SJSA1 (cell line): ENCODE measurements around the gene FRK. TPM values are rescaled to one million over a fixed set of nuclear protein-coding genes. Genes with fewer than 3 reads are reported as not detected.
A peak's percentile ranks its signal among the peaks of the same experiment; 100 is the strongest.

ENCODE experiments used
- DNase-seq, 2 experiments: peaks; one replicate each; pipeline ENCODE4 v3.0.0-alpha.2; 2015 to 2020; ENCODE audit warnings: low spot score in 2 of 2, low read depth in 1 of 2
- H3K27ac ChIP-seq: fragments of 250-450 bp; sonication (Bioruptor Pico); 2 replicates; pipeline ENCODE4 v1.5.1; 2020; ENCODE audit warnings: mild to moderate bottlenecking, moderate library complexity
- H3K27me3 ChIP-seq: fragments of 250-450 bp; sonication (Bioruptor Pico); replicated peaks from 2 replicates; pipeline ENCODE4 v1.5.1; 2020; ENCODE audit warnings: mild to moderate bottlenecking, moderate library complexity
- H3K36me3 ChIP-seq: fragments of 250-450 bp; sonication (Bioruptor Pico); 2 replicates; pipeline ENCODE4 v1.5.1; 2020; ENCODE audit warnings: mild to moderate bottlenecking
- H3K4me1 ChIP-seq: fragments of 250-450 bp; sonication (Bioruptor Pico); replicated peaks from 2 replicates; pipeline ENCODE4 v1.6.1; 2021; ENCODE audit warnings: mild to moderate bottlenecking
- H3K4me3 ChIP-seq: fragments of 250-450 bp; sonication (Bioruptor Pico); 2 replicates; pipeline ENCODE4 v1.5.1; 2020; ENCODE audit warnings: mild to moderate bottlenecking
- H3K9me3 ChIP-seq: fragments of 250-450 bp; sonication (Bioruptor Pico); replicated peaks from 2 replicates; pipeline ENCODE4 v1.5.1; 2020; ENCODE audit warnings: mild to moderate bottlenecking
- total RNA-seq: library from RNA; depleted of rRNA; stranded (reverse); fragments of >200 nt; shearing (Covaris generic); gene quantifications from 2 replicates; pipeline ENCODE4 v1.2.3, GENCODE V29; 2014

The FRK gene
- total RNA-seq, 1 experiment from 2014 or later = 0.66 TPM

DNA sequence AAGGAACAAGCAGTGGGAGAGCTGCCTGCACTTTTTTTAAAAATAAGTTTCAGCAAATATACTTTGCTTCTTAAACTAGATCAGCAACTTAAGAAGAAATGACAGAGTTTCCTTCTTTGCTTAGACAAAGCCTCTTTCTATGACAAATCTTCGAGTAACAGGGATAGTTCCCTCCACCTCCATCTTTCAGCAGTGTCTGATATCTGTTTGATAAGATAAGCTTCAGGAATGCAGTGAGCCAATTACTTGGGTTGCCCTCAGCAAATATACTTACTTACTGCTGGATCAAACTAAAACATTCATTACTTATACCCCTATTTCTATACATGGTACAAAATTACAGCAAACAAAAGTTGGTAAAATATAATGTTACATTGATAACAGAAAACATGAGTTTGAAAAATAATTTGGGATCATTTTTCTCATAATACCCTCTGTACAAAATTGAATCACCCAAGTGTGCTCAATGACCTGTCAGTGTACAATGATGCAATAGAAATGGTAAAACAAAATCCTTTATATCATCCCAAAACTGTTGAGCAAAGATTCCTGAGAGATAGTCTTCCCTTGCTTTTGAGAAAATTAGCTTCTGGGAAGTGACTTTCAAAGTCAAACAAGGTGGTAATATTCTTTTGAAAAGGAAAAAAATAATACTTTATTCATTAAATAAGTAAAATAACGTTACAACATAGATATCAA lies 24.5 kb downstream of the FRK start:
- no peaks in the 10 kb centered on the region; the same call in 1 of the 2 replicates for H3K4me1 ChIP-seq
- H3K27ac ChIP-seq = no peak overlapping the region
- no peak for DNase-seq
- no peaks in the 10 kb centered on the region; the same call in 1 of the 2 replicates for H3K27me3 ChIP-seq
- no peak overlapping the region for H3K4me3 ChIP-seq
- no peaks in the 10 kb centered on the region for H3K36me3 ChIP-seq
- H3K9me3 ChIP-seq = no peaks in the 10 kb centered on the region

GRCh38 chr6:116035616-116036015 lies 25.1 kb downstream of the FRK start:
- H3K4me3 ChIP-seq = no peak overlapping the region
- no peaks in the 10 kb centered on the region for H3K9me3 ChIP-seq
- H3K27ac ChIP-seq = no peak overlapping the region
- no peaks in the 10 kb centered on the region; the same call in 1 of the 2 replicates for H3K4me1 ChIP-seq
- H3K27me3 ChIP-seq = no peaks in the 10 kb centered on the region
- DNase-seq = no peak
- H3K36me3 ChIP-seq = no peaks in the 10 kb centered on the region

GRCh38 chr6:116034327-116034726 lies 26.4 kb downstream of the FRK start:
- Histone ChIP-seq H3K27me3 (no peaks in the 10 kb centered on the region), H3K4me1 (no peaks in the 10 kb centered on the region; the same call in 1 of the 2 replicates), H3K36me3 (no peaks in the 10 kb centered on the region), H3K4me3 (no peak overlapping the region), H3K27ac (no peak overlapping the region; the same call in 1 of the 2 replicates), H3K9me3 (no peaks in the 10 kb centered on the region)
- DNase-seq = peak in 1 of 2 experiments; percentile 26

- no peaks in the 10 kb centered on the region for H3K9me3 ChIP-seq
- no peaks in the 10 kb centered on the region; the same call in 1 of the 2 replicates for H3K4me1 ChIP-seq
- no peaks in the 10 kb centered on the region for H3K36me3 ChIP-seq
- no peak overlapping the region for H3K27ac ChIP-seq
- DNase-seq = no peak
- H3K27me3 ChIP-seq = no peaks in the 10 kb centered on the region
- no peak overlapping the region for H3K4me3 ChIP-seq
Measured at GRCh38 chr6:116033687-116034303, 26.9 kb downstream of the FRK start.

DNA sequence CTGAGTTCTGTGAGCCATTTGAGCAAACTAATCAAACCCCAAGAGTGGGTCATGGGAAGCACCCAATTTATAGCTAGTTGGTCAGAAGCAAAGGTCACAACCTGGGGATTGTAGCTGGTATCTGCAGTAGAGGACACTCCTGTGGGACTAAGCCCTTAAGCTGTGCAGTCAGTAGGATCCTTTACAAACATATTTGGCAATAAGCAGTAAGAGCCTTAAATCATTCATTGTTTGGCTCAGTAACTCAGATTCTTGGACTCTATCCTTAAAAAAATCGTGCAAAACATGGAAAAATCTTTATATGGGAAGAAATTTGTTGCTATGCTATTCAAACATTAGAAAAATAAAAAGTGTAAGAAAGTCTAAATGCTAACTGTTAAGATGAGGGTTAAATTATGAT lies 29.9 kb downstream of the FRK start:
- no peak overlapping the region for H3K4me3 ChIP-seq
- DNase-seq = no peak
- no peaks in the 10 kb centered on the region for H3K9me3 ChIP-seq
- H3K4me1 ChIP-seq = no peaks in the 10 kb centered on the region; the same call in 1 of the 2 replicates
- H3K36me3 ChIP-seq = no peaks in the 10 kb centered on the region
- no peak overlapping the region for H3K27ac ChIP-seq
- H3K27me3 ChIP-seq = no peaks in the 10 kb centered on the region

GRCh38 chr6:116029535-116029934 lies 31.2 kb downstream of the FRK start:
- Histone ChIP-seq H3K27ac (no peak overlapping the region), H3K27me3 (no peaks in the 10 kb centered on the region), H3K36me3 (no peaks in the 10 kb centered on the region), H3K9me3 (no peaks in the 10 kb centered on the region), H3K4me1 (no peaks in the 10 kb centered on the region; the same call in 1 of the 2 replicates), H3K4me3 (no peak overlapping the region)
- DNase-seq = no peak

DNA sequence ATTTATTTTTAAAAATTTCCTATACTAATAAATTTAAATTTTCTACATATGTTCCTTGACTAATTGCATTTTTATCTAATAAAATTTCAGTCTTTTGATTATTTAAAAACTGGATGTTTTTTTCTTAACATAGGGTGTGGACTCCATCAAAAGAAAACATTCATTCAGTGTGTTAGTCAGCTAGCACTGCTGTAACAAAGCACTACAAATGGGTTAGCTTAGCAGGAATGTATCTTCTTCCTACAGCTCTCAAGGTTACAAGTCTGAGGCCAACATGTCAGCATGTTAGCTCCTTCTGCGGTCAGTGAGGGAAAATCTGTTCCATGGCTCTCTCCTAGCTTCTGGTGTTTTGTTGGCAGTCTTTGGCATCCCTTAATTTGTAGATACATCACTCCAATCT lies 32.5 kb downstream of the FRK start:
- Histone ChIP-seq H3K4me1 (no peaks in the 10 kb centered on the region), H3K9me3 (no peaks in the 10 kb centered on the region), H3K27me3 (no peaks in the 10 kb centered on the region), H3K27ac (no peak overlapping the region), H3K36me3 (no peaks in the 10 kb centered on the region), H3K4me3 (no peak overlapping the region)
- no peak for DNase-seq

DNA sequence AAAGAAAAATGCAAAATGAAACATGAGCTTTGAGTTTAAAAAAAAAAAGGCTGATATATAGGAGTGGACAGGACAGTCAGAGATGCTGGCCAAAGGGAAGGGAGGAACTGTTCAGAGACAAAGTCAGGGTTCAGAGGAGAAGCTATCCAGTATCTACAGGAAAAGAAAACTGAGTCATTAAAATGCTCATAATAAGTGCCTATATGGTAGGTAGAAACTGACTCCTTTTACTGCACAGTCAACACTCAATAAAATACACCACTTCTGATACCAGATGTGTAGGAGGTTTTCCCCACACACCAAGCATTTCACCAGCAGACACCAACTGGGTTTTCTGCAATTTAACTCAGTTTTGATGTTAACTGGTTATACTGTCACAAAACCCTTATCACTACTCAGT lies 32.9 kb downstream of the FRK start:
- Histone ChIP-seq H3K27me3 (no peaks in the 10 kb centered on the region), H3K4me1 (no peaks in the 10 kb centered on the region), H3K36me3 (no peaks in the 10 kb centered on the region), H3K27ac (no peak overlapping the region), H3K9me3 (no peaks in the 10 kb centered on the region), H3K4me3 (no peak overlapping the region)
- DNase-seq = no peak

DNA sequence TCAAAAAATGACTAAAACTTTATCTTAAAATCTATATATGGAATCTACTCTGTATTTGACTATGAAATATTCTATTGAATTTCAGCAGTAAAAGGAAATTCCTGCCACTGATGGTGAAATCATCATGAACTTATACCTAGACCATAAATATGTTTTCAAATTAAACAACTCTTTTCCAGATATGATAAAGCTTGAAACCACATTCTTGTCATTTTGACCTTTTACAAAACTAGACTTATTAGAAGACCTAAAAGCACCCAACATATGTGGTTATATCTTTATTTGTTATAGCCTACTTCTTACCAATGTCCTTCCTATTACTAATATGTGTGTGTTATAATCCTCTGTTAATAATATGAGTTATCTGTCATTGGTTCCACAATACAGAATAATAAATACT lies 35.3 kb downstream of the FRK start:
- no peaks in the 10 kb centered on the region for H3K27me3 ChIP-seq

GRCh38 chr6:116022841-116023445 lies 37.7 kb downstream of the FRK start:
- H3K4me3 ChIP-seq = no peak overlapping the region
- no peaks in the 10 kb centered on the region for H3K27me3 ChIP-seq
- DNase-seq = no peak
- no peak overlapping the region for H3K27ac ChIP-seq
- no peaks in the 10 kb centered on the region for H3K36me3 ChIP-seq
- no peaks in the 10 kb centered on the region for H3K9me3 ChIP-seq
- peaks cover 4% of the 10 kb centered on the region; the same call in 1 of the 2 replicates for H3K4me1 ChIP-seq

More for the DNA sequence above, 35.3 kb downstream of the FRK start:
- Histone ChIP-seq H3K4me1 (no peaks in the 10 kb centered on the region), H3K27ac (no peak overlapping the region), H3K4me3 (no peak overlapping the region), H3K9me3 (no peaks in the 10 kb centered on the region), H3K36me3 (no peaks in the 10 kb centered on the region)
- DNase-seq = no peak

DNA sequence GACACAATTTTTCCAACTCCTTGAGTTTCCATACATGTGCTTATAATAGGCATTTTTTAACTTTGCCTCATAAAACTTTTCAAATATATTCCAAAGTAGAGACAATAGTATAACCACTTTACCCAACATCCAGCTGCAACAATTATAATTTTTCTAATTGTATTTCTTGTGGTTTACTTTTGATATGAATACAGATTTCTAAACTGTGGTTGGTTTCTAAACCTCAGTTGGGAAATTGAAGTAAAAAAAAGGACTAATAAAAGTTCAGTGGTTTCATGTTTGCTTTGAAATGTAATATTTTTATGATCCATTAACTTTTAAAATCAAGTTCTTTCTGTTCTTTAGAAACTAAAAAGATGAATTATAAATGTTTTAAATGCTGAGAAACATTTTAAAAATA lies 40.0 kb downstream of the FRK start:
- no peak overlapping the region for H3K4me3 ChIP-seq
- H3K36me3 ChIP-seq = no peaks in the 10 kb centered on the region
- no peak for DNase-seq
- H3K9me3 ChIP-seq = no peaks in the 10 kb centered on the region
- no peak overlapping the region for H3K27ac ChIP-seq
- no peaks in the 10 kb centered on the region for H3K27me3 ChIP-seq
- H3K4me1 ChIP-seq = peaks cover 16% of the 10 kb centered on the region

DNA sequence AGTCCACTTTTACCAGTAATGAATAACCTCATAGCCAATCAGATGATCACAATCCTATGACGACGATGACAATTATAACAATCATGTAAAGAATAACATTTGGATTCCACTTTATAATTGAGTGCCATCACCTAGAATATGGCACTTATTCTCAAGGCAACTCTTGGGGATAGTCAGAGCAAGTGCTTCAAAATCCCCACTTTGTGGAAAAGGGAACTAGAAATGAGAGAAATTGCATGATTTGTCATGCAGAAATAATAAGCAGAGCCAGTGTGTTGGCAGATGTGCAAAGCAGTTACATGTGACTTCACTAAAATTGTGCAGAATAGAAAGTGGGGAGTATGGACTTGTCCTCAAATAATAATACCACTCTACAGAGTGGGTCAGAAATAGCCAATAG lies 41.3 kb downstream of the FRK start:
- no peak for DNase-seq
- no peak overlapping the region for H3K4me3 ChIP-seq
- H3K27me3 ChIP-seq = no peaks in the 10 kb centered on the region
- peaks cover 16% of the 10 kb centered on the region for H3K4me1 ChIP-seq
- no peak overlapping the region for H3K27ac ChIP-seq
- H3K9me3 ChIP-seq = no peaks in the 10 kb centered on the region
- H3K36me3 ChIP-seq = no peaks in the 10 kb centered on the region

GRCh38 chr6:116018976-116019375 lies 41.7 kb downstream of the FRK start:
- H3K9me3 ChIP-seq = no peaks in the 10 kb centered on the region
- no peaks in the 10 kb centered on the region for H3K36me3 ChIP-seq
- no peaks in the 10 kb centered on the region for H3K27me3 ChIP-seq
- no peak for DNase-seq
- H3K27ac ChIP-seq = no peak overlapping the region
- H3K4me3 ChIP-seq = no peak overlapping the region
- H3K4me1 ChIP-seq = peaks cover 16% of the 10 kb centered on the region

DNA sequence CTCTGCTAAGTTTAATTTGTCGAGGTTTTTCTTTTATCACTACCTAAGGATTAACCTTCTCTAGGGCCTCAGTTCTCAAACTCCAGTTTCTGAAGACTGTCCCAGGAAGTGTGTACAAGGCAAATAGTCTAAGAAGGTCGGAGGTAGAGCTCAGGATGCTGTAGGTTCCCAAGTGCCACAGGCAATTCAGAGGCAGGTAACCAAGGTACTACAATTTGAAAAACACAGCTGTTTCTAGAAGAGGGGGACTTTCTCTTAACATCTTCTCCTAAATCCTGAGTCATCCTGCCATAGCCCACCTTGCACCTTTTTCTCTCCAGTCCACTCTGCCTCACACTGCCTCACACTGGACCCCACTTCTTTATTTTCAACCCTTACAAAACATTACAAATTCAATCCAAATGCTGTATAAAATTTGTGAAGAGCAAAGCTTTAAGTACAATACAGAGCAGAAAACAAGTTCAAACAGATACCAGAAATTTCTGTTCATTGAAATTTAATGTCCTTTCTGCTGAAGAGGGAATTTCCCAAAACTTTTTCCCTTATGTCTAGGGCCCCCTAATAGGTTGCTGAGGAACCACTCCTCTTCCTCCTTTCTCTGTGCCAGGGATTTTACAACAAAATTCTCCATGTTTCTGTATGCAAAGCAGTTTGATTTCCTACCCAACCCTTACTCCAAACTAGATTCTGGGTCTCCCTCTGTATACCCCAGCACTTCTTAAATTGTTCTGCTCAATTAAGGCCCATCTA lies 43.0 kb downstream of the FRK start:
- no peak overlapping the region for H3K27ac ChIP-seq
- DNase-seq = no peak
- no peak overlapping the region for H3K4me3 ChIP-seq
- no peaks in the 10 kb centered on the region for H3K27me3 ChIP-seq
- H3K9me3 ChIP-seq = no peaks in the 10 kb centered on the region
- H3K36me3 ChIP-seq = no peaks in the 10 kb centered on the region
- H3K4me1 ChIP-seq = peaks cover 19% of the 10 kb centered on the region
